ENCODE results near the gene USP37.

GRCh38 chr2:218406209-218406948, 161.8 kb downstream of the USP37 start:
- TF ChIP-seq FOXP2 (optimal IDR thresholded peaks at IDR 0.05; ENCODE audit: borderline replicate concordance, extremely low read depth, extremely low read length, insufficient read depth) (peak; percentile 36), REST (IDR thresholded peaks at IDR 0.05; ENCODE audit: insufficient read depth in 1 of 2, low read depth in 2 of 2, low read length in 2 of 2) (no peak), TAF1 (IDR thresholded peaks at IDR 0.05; ENCODE audit: borderline replicate concordance, insufficient read depth, low read length) (0 out of 2 replicates have a peak, but pooled peaks have one; percentile 39)

All from PFSK-1 (cell line).